ENCODE data around the gene NPHP4. TPM values are rescaled to one million over a fixed set of nuclear protein-coding genes. Genes with fewer than 3 reads are reported as not detected.

Gene NPHP4
- total RNA-seq, 1 experiment from 2014 or later: 16.8 TPM

DNA sequence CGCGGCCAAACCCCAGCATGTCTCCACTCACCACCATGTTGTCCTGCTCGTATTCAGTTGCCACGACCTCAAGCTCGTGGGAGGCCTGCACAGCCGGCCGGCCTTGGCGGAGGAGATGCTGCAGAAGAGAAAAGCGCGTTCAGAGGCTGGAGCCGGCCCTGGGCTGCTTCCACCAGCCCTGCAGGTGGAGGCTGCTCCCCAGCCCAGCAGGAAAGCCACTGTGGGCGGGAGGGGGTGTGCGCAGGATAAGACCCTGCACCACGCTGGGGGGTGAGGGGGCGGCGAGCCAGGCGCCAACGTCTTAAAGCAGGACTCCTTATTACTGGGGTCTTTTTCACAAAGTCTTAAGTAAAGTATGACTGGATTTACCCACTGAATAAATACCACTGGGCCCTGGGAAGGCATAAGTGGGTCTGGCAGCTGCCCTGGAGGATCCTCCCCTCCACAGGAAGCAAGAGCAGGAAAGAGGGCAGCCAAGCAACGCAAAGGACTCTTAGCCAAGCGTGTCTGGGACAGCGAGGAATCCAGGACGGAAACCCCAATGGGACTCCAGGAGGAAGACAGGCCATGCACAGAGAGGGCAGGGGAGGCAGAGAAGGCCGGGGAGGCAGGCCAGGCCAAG lies 104.8 kb downstream of the NPHP4 start:
- ChIA-PET POLR2A (no interaction called here), CTCF (no interaction called here)
- no peak for ATAC-seq
- Mint-ChIP-seq H3K4me1 (no peaks in the 10 kb centered on the region; the same call in 1 of the 2 replicates), H3K27me3 (ENCODE audit: low read depth) (no peaks in the 10 kb centered on the region), H3K27ac (peak overlapping the region; percentile 63), H3K4me3 (no peak overlapping the region), H3K9me3 (no peaks in the 10 kb centered on the region), H3K36me3 (no peaks in the 10 kb centered on the region; the same call in 1 of the 2 replicates)
- TF ChIP-seq, protein P1, sequence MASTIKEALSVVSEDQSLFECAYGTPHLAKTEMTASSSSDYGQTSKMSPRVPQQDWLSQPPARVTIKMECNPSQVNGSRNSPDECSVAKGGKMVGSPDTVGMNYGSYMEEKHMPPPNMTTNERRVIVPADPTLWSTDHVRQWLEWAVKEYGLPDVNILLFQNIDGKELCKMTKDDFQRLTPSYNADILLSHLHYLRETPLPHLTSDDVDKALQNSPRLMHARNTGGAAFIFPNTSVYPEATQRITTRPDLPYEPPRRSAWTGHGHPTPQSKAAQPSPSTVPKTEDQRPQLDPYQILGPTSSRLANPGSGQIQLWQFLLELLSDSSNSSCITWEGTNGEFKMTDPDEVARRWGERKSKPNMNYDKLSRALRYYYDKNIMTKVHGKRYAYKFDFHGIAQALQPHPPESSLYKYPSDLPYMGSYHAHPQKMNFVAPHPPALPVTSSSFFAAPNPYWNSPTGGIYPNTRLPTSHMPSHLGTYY (CRISPR knock-in tag; IDR thresholded peaks at IDR 0.05): no peak
- TF ChIP-seq KAT7 (CRISPR knock-in tag; IDR thresholded peaks at IDR 0.05; ENCODE audit: borderline replicate concordance): no peak
- no peak for TF ChIP-seq TP53 (CRISPR knock-in tag; IDR thresholded peaks at IDR 0.05)
- TF ChIP-seq ELF4 (CRISPR knock-in tag; IDR thresholded peaks at IDR 0.05; ENCODE audit: low read depth): no peak
- no peak for TF ChIP-seq GABPB1 (CRISPR knock-in tag; IDR thresholded peaks at IDR 0.05)
- TF ChIP-seq, protein P2, sequence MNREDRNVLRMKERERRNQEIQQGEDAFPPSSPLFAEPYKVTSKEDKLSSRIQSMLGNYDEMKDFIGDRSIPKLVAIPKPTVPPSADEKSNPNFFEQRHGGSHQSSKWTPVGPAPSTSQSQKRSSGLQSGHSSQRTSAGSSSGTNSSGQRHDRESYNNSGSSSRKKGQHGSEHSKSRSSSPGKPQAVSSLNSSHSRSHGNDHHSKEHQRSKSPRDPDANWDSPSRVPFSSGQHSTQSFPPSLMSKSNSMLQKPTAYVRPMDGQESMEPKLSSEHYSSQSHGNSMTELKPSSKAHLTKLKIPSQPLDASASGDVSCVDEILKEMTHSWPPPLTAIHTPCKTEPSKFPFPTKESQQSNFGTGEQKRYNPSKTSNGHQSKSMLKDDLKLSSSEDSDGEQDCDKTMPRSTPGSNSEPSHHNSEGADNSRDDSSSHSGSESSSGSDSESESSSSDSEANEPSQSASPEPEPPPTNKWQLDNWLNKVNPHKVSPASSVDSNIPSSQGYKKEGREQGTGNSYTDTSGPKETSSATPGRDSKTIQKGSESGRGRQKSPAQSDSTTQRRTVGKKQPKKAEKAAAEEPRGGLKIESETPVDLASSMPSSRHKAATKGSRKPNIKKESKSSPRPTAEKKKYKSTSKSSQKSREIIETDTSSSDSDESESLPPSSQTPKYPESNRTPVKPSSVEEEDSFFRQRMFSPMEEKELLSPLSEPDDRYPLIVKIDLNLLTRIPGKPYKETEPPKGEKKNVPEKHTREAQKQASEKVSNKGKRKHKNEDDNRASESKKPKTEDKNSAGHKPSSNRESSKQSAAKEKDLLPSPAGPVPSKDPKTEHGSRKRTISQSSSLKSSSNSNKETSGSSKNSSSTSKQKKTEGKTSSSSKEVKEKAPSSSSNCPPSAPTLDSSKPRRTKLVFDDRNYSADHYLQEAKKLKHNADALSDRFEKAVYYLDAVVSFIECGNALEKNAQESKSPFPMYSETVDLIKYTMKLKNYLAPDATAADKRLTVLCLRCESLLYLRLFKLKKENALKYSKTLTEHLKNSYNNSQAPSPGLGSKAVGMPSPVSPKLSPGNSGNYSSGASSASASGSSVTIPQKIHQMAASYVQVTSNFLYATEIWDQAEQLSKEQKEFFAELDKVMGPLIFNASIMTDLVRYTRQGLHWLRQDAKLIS (CRISPR knock-in tag; IDR thresholded peaks at IDR 0.05; ENCODE audit: borderline replicate concordance): no peak
- TF ChIP-seq MXD4 (CRISPR knock-in tag; IDR thresholded peaks at IDR 0.05; ENCODE audit: borderline replicate concordance): no peak
- TF ChIP-seq NFE2L1 (CRISPR knock-in tag; IDR thresholded peaks at IDR 0.05): no peak
- TF ChIP-seq RORB (CRISPR knock-in tag; IDR thresholded peaks at IDR 0.05): no peak
- no peak for DNase-seq (ENCODE audit: low spot score)

DNA sequence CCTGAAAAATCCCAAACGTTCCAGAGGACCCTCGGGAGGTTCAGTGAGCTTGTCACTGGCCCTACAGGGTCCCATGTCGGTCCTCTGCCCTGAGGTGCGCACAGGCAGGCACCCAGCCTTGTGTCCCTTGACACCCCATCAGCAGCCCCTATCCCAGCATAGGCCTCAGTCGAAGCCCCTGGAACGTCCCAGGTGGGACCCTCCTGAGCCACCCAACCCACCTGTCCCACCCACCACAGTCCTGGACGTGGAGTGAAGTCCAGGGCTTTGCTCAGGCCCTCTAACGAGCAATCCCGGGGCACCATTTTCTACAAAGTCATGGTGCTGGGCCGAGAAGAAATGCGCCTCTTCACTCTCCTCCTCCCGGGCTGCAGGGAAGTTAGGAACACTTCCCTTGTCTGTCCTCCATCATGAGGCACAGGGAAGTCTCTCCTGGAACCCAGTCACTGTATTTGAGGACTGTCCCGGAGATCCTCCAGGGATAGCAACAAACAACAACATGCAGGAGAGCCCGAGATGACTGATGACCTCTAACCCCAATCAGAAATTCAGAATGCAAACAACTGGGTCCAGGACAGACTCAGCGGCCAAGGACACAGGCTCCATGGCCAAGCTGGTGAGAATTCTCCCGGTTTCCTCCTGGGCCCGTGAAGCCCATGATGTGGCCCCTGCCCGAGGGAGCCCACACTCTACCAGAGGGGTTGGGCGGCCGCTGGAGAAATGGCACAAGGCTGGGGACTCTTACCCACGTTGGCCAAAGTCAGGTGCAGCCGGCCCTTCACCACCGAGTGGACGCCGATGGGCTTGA lies 105.5 kb downstream of the NPHP4 start:
- no peak overlapping the region for H3K4me3 Mint-ChIP-seq
- no peaks in the 10 kb centered on the region; the same call in 1 of the 2 replicates for H3K36me3 Mint-ChIP-seq
- H3K9me3 Mint-ChIP-seq: no peaks in the 10 kb centered on the region
- no peaks in the 10 kb centered on the region for H3K27me3 Mint-ChIP-seq (ENCODE audit: low read depth)
- ATAC-seq: no peak
- CTCF ChIA-PET: no interaction called here
- DNase-seq (ENCODE audit: low spot score): no peak
- POLR2A ChIA-PET: no interaction called here
- peak overlapping the region; percentile 63; the same call in 1 of the 2 replicates for H3K27ac Mint-ChIP-seq
- no peaks in the 10 kb centered on the region; the same call in 1 of the 2 replicates for H3K4me1 Mint-ChIP-seq
- TF ChIP-seq, protein P3, sequence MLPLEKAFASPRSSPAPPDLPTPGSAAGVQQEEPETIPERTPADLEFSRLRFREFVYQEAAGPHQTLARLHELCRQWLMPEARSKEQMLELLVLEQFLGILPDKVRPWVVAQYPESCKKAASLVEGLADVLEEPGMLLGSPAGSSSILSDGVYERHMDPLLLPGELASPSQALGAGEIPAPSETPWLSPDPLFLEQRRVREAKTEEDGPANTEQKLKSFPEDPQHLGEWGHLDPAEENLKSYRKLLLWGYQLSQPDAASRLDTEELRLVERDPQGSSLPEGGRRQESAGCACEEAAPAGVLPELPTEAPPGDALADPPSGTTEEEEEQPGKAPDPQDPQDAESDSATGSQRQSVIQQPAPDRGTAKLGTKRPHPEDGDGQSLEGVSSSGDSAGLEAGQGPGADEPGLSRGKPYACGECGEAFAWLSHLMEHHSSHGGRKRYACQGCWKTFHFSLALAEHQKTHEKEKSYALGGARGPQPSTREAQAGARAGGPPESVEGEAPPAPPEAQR (CRISPR knock-in tag; IDR thresholded peaks at IDR 0.05): no peak
- TF ChIP-seq, protein P4, sequence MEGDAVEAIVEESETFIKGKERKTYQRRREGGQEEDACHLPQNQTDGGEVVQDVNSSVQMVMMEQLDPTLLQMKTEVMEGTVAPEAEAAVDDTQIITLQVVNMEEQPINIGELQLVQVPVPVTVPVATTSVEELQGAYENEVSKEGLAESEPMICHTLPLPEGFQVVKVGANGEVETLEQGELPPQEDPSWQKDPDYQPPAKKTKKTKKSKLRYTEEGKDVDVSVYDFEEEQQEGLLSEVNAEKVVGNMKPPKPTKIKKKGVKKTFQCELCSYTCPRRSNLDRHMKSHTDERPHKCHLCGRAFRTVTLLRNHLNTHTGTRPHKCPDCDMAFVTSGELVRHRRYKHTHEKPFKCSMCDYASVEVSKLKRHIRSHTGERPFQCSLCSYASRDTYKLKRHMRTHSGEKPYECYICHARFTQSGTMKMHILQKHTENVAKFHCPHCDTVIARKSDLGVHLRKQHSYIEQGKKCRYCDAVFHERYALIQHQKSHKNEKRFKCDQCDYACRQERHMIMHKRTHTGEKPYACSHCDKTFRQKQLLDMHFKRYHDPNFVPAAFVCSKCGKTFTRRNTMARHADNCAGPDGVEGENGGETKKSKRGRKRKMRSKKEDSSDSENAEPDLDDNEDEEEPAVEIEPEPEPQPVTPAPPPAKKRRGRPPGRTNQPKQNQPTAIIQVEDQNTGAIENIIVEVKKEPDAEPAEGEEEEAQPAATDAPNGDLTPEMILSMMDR (IDR thresholded peaks at IDR 0.05): no peak
- TF ChIP-seq FOXK1 (CRISPR knock-in tag; IDR thresholded peaks at IDR 0.05) (no peak), NFE2L1 (CRISPR knock-in tag; IDR thresholded peaks at IDR 0.05) (no peak), ZNF232 (CRISPR knock-in tag; IDR thresholded peaks at IDR 0.05) (no peak)
- TF ChIP-seq, protein P5, sequence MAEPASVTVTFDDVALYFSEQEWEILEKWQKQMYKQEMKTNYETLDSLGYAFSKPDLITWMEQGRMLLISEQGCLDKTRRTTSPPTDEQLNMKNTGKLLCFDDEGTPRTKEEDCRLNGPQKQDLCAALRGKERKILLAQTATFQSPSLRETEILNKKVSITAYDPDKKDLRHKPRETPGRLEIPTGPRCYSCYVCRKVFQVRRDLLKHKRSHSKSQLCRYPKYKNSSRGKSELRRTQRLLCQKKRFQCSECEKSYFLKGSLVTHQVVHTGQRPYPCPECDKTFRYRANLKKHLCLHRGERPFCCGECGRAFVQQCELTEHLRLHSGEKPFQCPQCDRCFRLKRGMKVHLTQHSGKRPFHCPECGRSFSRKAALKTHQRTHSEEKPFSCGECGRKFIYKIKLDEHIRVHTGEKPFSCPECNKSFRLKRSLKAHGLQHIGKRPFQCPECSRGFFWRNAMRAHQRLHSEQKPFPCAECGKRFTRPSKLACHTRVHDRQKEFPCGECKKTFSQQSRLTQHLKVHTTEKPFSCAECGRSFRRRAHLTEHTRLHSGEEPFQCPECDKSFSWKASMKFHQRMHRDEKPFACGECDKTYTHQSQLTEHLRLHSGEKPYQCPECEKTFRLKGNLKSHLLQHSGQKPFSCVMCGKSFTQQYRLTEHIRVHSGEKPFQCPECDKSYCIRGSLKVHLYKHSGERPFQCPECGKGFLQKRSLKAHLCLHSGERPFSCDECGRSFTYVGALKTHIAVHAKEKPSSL (CRISPR knock-in tag; conservative IDR thresholded peaks at IDR 0.05): no peak
